Sigmoid colon (tissue), 7 donors: ENCODE data around the gene FEZF1. TPM values are rescaled to one million over a fixed set of nuclear protein-coding genes. Genes with fewer than 3 reads are reported as not detected.

Source experiments
- DNase-seq: peaks from one replicate; pipeline ENCODE4 v3.0.0-alpha.2; 2019
- H3K27ac ChIP-seq, 4 donors: fragments of 200-600 bp; sonication (generic); one replicate each; pipeline ENCODE4 v1.5.1; 2016 to 2019; ENCODE audit warnings: mild to moderate bottlenecking in 1 of 4
- H3K27me3 ChIP-seq, 3 donors: fragments of 200-600 bp; sonication (generic); one replicate each; pipeline ENCODE4 v1.5.1; 2019; ENCODE audit warnings: mild to moderate bottlenecking in 1 of 3
- H3K36me3 ChIP-seq, 4 donors: fragments of 200-600 bp; sonication (generic); one replicate each; pipeline ENCODE4 v1.5.1; 2016 to 2019
- H3K4me1 ChIP-seq, 4 donors: fragments of 200-600 bp; sonication (generic); one replicate each; pipeline ENCODE4 v1.5.1; 2017 to 2019
- H3K4me3 ChIP-seq, 4 donors: fragments of 200-600 bp; sonication (generic); one replicate each; pipeline ENCODE4 v1.5.1; 2017 to 2019; ENCODE audit warnings: mild to moderate bottlenecking in 2 of 4, moderate library complexity in 1 of 4
- H3K9me3 ChIP-seq, 4 donors: fragments of 200-600 bp in 3 of 4; sonication (generic) in 3 of 4; one replicate each; pipeline versions ENCODE4 v1.5.1 to v1.6.1; 2013 to 2019
- CTCF ChIP-seq, 4 experiments: fragments of 450-650 bp in 3 of 4; fragments of 200-600 bp in 1 of 4; IDR thresholded peaks; one replicate each; pipeline ENCODE4 v1.5.1; 2016 to 2019; ENCODE audit warnings: antibody characterized with exemption in 4 of 4, mild to moderate bottlenecking in 3 of 4, moderate library complexity in 2 of 4
- EP300 ChIP-seq, 4 donors: sonication (generic); formaldehyde crosslinking; IDR thresholded peaks; one replicate each; pipeline ENCODE4 v1.6.1; 2017; ENCODE audit warnings: antibody characterized with exemption in 4 of 4
- POLR2A ChIP-seq, 2 donors: fragments of 450-650 bp; IDR thresholded peaks; one replicate each; pipeline ENCODE4 v1.6.1; 2016; ENCODE audit warnings: antibody characterized with exemption in 2 of 2, mild to moderate bottlenecking in 2 of 2, moderate library complexity in 2 of 2
- POLR2AphosphoS5 ChIP-seq, 4 donors: sonication (generic); formaldehyde crosslinking; IDR thresholded peaks; one replicate each; pipeline ENCODE4 v1.6.1; 2017; ENCODE audit warnings: antibody characterized with exemption in 4 of 4
- WGBS, 2 donors: extraction: QIAGEN DNeasy Blood & Tissue Kit; methylation state at CpG; one replicate each; pipeline ENCODE4 v1.1.7; 2013; 5-methylcytosine and 5-hydroxymethylcytosine counted together
- intact Hi-C: fragments of 100-400 bp; cut with DNase I; formaldehyde crosslinking; loops from one replicate; pipeline ENCODE4 v1.15.1; 2023
- polyA plus RNA-seq, 3 donors: library from polyadenylated mRNA; stranded (reverse); fragments of 200-250 nt; gene quantifications; one replicate each; pipeline ENCODE4 v1.2.3, GENCODE V29; 2013
- total RNA-seq, 4 donors: library from RNA; depleted of rRNA; stranded (reverse); fragments of >200 nt; gene quantifications; one replicate each; pipeline ENCODE4 v1.1.0, GENCODE V29; 2016
- donor health status: healthy with polysubstance abuse.
- donor health status: Bipolar disorder and iron deficiency.
- donor health status: healthy.

Gene FEZF1
- total RNA-seq = not detected
- not detected for polyA plus RNA-seq

- Histone ChIP-seq H3K27me3 (peaks cover 65 to 100% (median 99%) of the 10 kb centered on the region in 3 donors), H3K4me3 (peak within 1 kb of the TSS in 2 of 4 donors; percentile 8 to 20), H3K36me3 (no peaks in the 10 kb centered on the region), H3K4me1 (peaks cover 0 to 54% (median 49%) of the 10 kb centered on the region in 4 donors), H3K27ac (no peak within 1 kb of the TSS), H3K9me3 (no peaks in the 10 kb centered on the region)
- no peak for TF ChIP-seq EP300 (IDR thresholded peaks at IDR 0.05)
- TF ChIP-seq POLR2A (IDR thresholded peaks at IDR 0.05) = no peak
- no peak for TF ChIP-seq CTCF (IDR thresholded peaks at IDR 0.05)
- no peak for TF ChIP-seq POLR2AphosphoS5 (IDR thresholded peaks at IDR 0.05)
- WGBS, 2 donors = 4 to 5% methylated on average over 35 of the region's 35 CpGs
- intact Hi-C loops = no loop called here
- no peak for DNase-seq
Measured at GRCh38 chr7:122304319-122304975, at the start of gene FEZF1. Gene FEZF1 (minus strand): TSS chr7:122304750. CDS start chr7:122304437, 313 bp downstream.

- DNase-seq = no peak
- Histone ChIP-seq H3K27ac (no peak overlapping the region), H3K9me3 (no peaks in the 10 kb centered on the region), H3K36me3 (no peaks in the 10 kb centered on the region), H3K4me1 (no peaks in the 10 kb centered on the region), H3K4me3 (no peak overlapping the region), H3K27me3 (no peaks in the 10 kb centered on the region)
- 57 to 76% methylated on average over 3 of the region's 3 CpGs for WGBS, 2 donors
- intact Hi-C loops = no loop called here
- TF ChIP-seq EP300 (IDR thresholded peaks at IDR 0.05) = no peak
- TF ChIP-seq CTCF (IDR thresholded peaks at IDR 0.05) = no peak
- no peak for TF ChIP-seq POLR2A (IDR thresholded peaks at IDR 0.05)
- no peak for TF ChIP-seq POLR2AphosphoS5 (IDR thresholded peaks at IDR 0.05)
Measured at GRCh38 chr7:122352454-122352853, 47.9 kb upstream of the FEZF1 start.

- Histone ChIP-seq H3K9me3 (no peaks in the 10 kb centered on the region), H3K36me3 (no peaks in the 10 kb centered on the region), H3K27me3 (no peaks in the 10 kb centered on the region), H3K27ac (no peak overlapping the region), H3K4me1 (no peaks in the 10 kb centered on the region), H3K4me3 (no peak overlapping the region)
- TF ChIP-seq POLR2AphosphoS5 (IDR thresholded peaks at IDR 0.05) (no peak), EP300 (IDR thresholded peaks at IDR 0.05) (no peak), POLR2A (IDR thresholded peaks at IDR 0.05) (no peak), CTCF (IDR thresholded peaks at IDR 0.05) (no peak)
- DNase-seq = no peak
- intact Hi-C loops = no loop called here
- WGBS, 2 donors = 86 to 91% methylated on average over 3 of the region's 3 CpGs
Measured at GRCh38 chr7:122350701-122351100, 46.2 kb upstream of the FEZF1 start.

DNA sequence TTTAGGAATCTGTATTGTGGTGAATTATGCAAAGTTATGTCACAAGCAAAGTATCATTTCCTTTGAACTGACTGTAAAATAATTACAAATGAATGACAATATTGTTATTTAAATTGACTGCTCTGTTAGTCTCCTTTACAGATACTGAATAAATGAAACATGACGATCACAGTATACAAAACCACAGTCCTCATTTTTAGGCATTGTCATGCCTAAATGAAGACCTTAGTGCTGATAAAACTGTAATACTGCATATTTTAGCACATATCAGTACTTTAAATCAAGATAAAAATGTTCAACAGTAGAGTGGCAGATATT is 39.7 kb upstream of the FEZF1 start:
- intact Hi-C loops = no loop called here
- Histone ChIP-seq H3K36me3 (no peaks in the 10 kb centered on the region), H3K9me3 (no peaks in the 10 kb centered on the region), H3K27ac (no peak overlapping the region), H3K27me3 (no peaks in the 10 kb centered on the region), H3K4me1 (no peaks in the 10 kb centered on the region), H3K4me3 (no peak overlapping the region)
- no peak for DNase-seq
- TF ChIP-seq POLR2A (IDR thresholded peaks at IDR 0.05) = no peak
- TF ChIP-seq CTCF (IDR thresholded peaks at IDR 0.05) = no peak
- TF ChIP-seq POLR2AphosphoS5 (IDR thresholded peaks at IDR 0.05) = no peak
- TF ChIP-seq EP300 (IDR thresholded peaks at IDR 0.05) = no peak
- WGBS, 2 donors = 83 to 88% methylated on average over 1 of the region's 1 CpG
